ENCODE results near the gene GINS1. TPM values are rescaled to one million over a fixed set of nuclear protein-coding genes. Genes with fewer than 3 reads are reported as not detected.

The GINS1 gene
- total and polyA plus RNA-seq, 2 of the 13 experiments (the other 11 are each of a cell fraction or from before 2014, with no cell fraction given) = 14.6 to 59.9 TPM

GRCh38 chr20:25484224-25484846, 76.9 kb downstream of the GINS1 start:
- H2AFZ ChIP-seq (ENCODE audit: low read length) = no peak overlapping the region
- FAIRE-seq = no peak
- TF ChIP-seq POLR2AphosphoS2 (IDR thresholded peaks at IDR 0.05; ENCODE audit: low read depth, low read length) (no peak), ZNF12 (CRISPR knock-in tag; IDR thresholded peaks at IDR 0.05) (no peak), UBTF (CRISPR knock-in tag; IDR thresholded peaks at IDR 0.05) (no peak), ZNF552 (CRISPR knock-in tag; IDR thresholded peaks at IDR 0.05; ENCODE audit: borderline replicate concordance) (no peak), KLF16 (CRISPR knock-in tag; IDR thresholded peaks at IDR 0.05) (no peak), KMT2B (CRISPR knock-in tag; IDR thresholded peaks at IDR 0.05) (no peak), BRD4 (CRISPR knock-in tag; IDR thresholded peaks at IDR 0.05) (no peak), ZNF678 (CRISPR knock-in tag; IDR thresholded peaks at IDR 0.05) (no peak), RARG (CRISPR knock-in tag; IDR thresholded peaks at IDR 0.05; ENCODE audit: low read depth) (no peak), GFI1 (CRISPR knock-in tag; IDR thresholded peaks at IDR 0.05; ENCODE audit: borderline replicate concordance) (no peak), ZNF879 (CRISPR knock-in tag; IDR thresholded peaks at IDR 0.05) (no peak), KIAA2018 (CRISPR knock-in tag; IDR thresholded peaks at IDR 0.05; ENCODE audit: borderline replicate concordance) (no peak), ZNF788 (CRISPR knock-in tag; IDR thresholded peaks at IDR 0.05; ENCODE audit: borderline replicate concordance) (no peak), SNAI1 (CRISPR knock-in tag; IDR thresholded peaks at IDR 0.05; ENCODE audit: borderline replicate concordance) (no peak)

More at GRCh38 chr20:25484224-25484846, 76.9 kb downstream of the GINS1 start:
- DNase-seq (ENCODE audit: low spot score) = no peak
- no peak overlapping the region for H3K27ac ChIP-seq (ENCODE audit: extremely low read length, insufficient read depth, low read length)
- ChIA-PET POLR2A (no interaction called here), CTCF (ENCODE audit: low intra/inter-chr PET ratio, low total read pairs) (no interaction called here)
- no TSS peak for BruUV-seq (replicated peaks)
- peaks cover 47 to 72% of the 10 kb centered on the region in 2 experiments for H3K36me3 ChIP-seq (replicated peaks in 1 of 2; ENCODE audit: control insufficient read depth in 1 of 2, insufficient read depth in 2 of 2, low read length in 2 of 2)
- no peaks in the 10 kb centered on the region for H3K27me3 ChIP-seq (ENCODE audit: control insufficient read depth in 1 of 2, insufficient read depth in 2 of 2, low read length in 2 of 2)
- WGBS (ENCODE audit: low lambda C conversion rate) = 95% methylated on average over 9 of the region's 9 CpGs
- no peak overlapping the region for H3K4me3 ChIP-seq (replicated peaks in 1 of 3; ENCODE audit: insufficient read depth in 1 of 3, low read depth in 2 of 3, low read length in 3 of 3)
- intact Hi-C loops (cut with micrococcal nuclease; ENCODE audit: unreplicated experiment) = no loop called here
- no peak overlapping the region for H3K4me2 ChIP-seq (ENCODE audit: low read depth, low read length)
- no peak overlapping the region for H3K9ac ChIP-seq (ENCODE audit: insufficient read depth, low read depth, low read length)
- ATAC-seq = no peak
- no peaks in the 10 kb centered on the region for H3K9me3 ChIP-seq (ENCODE audit: low read length)
- H4K20me1 ChIP-seq (ENCODE audit: insufficient read depth, low read length) = no peaks in the 10 kb centered on the region
- in situ Hi-C loops (cut with HindIII; ENCODE audit: extremely low pct_ligation_motif_present, low pct_unique_long_range_greater_than_20kb) = no loop called here
- no peaks in the 10 kb centered on the region for H3K4me1 ChIP-seq (ENCODE audit: insufficient read depth, low read length)
- H3K79me2 ChIP-seq (ENCODE audit: insufficient read depth, low read length) = no peaks in the 10 kb centered on the region

Data from HepG2 (cell line).